ENCODE results near the gene LONP1. TPM values are rescaled to one million over a fixed set of nuclear protein-coding genes. Genes with fewer than 3 reads are reported as not detected.

Gene LONP1
- polyA plus RNA-seq, 3 donors: 12.1 to 37.2 (median 13.8) TPM

- Histone ChIP-seq H3K4me2 (replicated peaks; ENCODE audit: extremely low read depth, low read length, poor library complexity, severe bottlenecking) (no peak overlapping the region), H3K36me3 (replicated peaks in 1 of 2; ENCODE audit: control insufficient read depth in 1 of 2, insufficient read depth in 2 of 2, low read length in 2 of 2) (peaks cover 20 to 21% of the 10 kb centered on the region in 2 donors), H2AFZ (ENCODE audit: insufficient read depth, low read depth, low read length, poor library complexity, severe bottlenecking) (no peak overlapping the region), H3K79me2 (ENCODE audit: insufficient read depth, low read length) (peaks cover 49% of the 10 kb centered on the region), H3K27me3 (ENCODE audit: control insufficient read depth in 2 of 2, insufficient read depth in 2 of 2, low read length in 2 of 2) (no peaks in the 10 kb centered on the region), H3K4me3 (replicated peaks in 1 of 3; ENCODE audit: low read depth in 2 of 3, low read length in 3 of 3) (no peak overlapping the region), H3K9me3 (replicated peaks in 1 of 2; ENCODE audit: control insufficient read depth in 1 of 2, insufficient read depth in 1 of 2, low read length in 2 of 2) (no peaks in the 10 kb centered on the region), H3K9ac (ENCODE audit: insufficient read depth, low read length, poor library complexity, severe bottlenecking) (no peak overlapping the region), H3K27ac (ENCODE audit: low read depth in 1 of 2, low read length in 2 of 2) (peak overlapping the region in 1 of 2 donors; percentile 91), H4K20me1 (ENCODE audit: insufficient read depth, low read length) (peaks cover 29% of the 10 kb centered on the region), H3K4me1 (ENCODE audit: control insufficient read depth in 1 of 2, insufficient read depth in 2 of 2, low read length in 2 of 2) (peaks cover 20 to 29% of the 10 kb centered on the region in 2 donors)
- no peak for TF ChIP-seq CTCF (IDR thresholded peaks at IDR 0.05)
- Mint-ChIP-seq H3K27me3 (ENCODE audit: low read depth in 3 of 3) (peaks cover 0 to 3% (median 2%) of the 10 kb centered on the region in 3 donors), H3K9me3 (peaks cover 0 to 3% (median 0%) of the 10 kb centered on the region in 7 donors), H3K27ac (peak overlapping the region in 4 of 7 donors; percentile 1 to 95 (median 72)), H3K4me1 (peaks cover 26% of the 10 kb centered on the region), H3K36me3 (peaks cover 20 to 35% of the 10 kb centered on the region in 2 donors), H3K4me3 (no peak overlapping the region)
- intact Hi-C loops (cut with micrococcal nuclease): no loop called here
- DNase-seq: no peak
- 81% methylated on average over 4 of the region's 8 CpGs for WGBS (ENCODE audit: insufficient coverage)
Measured at GRCh38 chr19:5717215-5717935, 2.6 kb downstream of the LONP1 start.

- Histone ChIP-seq H4K20me1 (ENCODE audit: insufficient read depth, low read length) (peaks cover 29% of the 10 kb centered on the region), H3K27ac (ENCODE audit: low read depth in 1 of 2, low read length in 2 of 2) (no peak overlapping the region), H3K27me3 (ENCODE audit: control insufficient read depth in 2 of 2, insufficient read depth in 2 of 2, low read length in 2 of 2) (no peaks in the 10 kb centered on the region), H2AFZ (ENCODE audit: insufficient read depth, low read depth, low read length, poor library complexity, severe bottlenecking) (no peak overlapping the region), H3K36me3 (replicated peaks in 1 of 2; ENCODE audit: control insufficient read depth in 1 of 2, insufficient read depth in 2 of 2, low read length in 2 of 2) (peaks cover 42 to 46% of the 10 kb centered on the region in 2 donors), H3K4me2 (replicated peaks; ENCODE audit: extremely low read depth, low read length, poor library complexity, severe bottlenecking) (no peak overlapping the region), H3K79me2 (ENCODE audit: insufficient read depth, low read length) (peaks cover 49% of the 10 kb centered on the region), H3K4me1 (ENCODE audit: control insufficient read depth in 1 of 2, insufficient read depth in 2 of 2, low read length in 2 of 2) (peaks cover 15 to 20% of the 10 kb centered on the region in 2 donors), H3K9ac (ENCODE audit: insufficient read depth, low read length, poor library complexity, severe bottlenecking) (no peak overlapping the region), H3K4me3 (replicated peaks in 1 of 3; ENCODE audit: low read depth in 2 of 3, low read length in 3 of 3) (no peak overlapping the region), H3K9me3 (replicated peaks in 1 of 2; ENCODE audit: control insufficient read depth in 1 of 2, insufficient read depth in 1 of 2, low read length in 2 of 2) (no peaks in the 10 kb centered on the region)
- Mint-ChIP-seq H3K9me3 (peaks cover 0 to 3% (median 0%) of the 10 kb centered on the region in 7 donors), H3K27me3 (ENCODE audit: low read depth in 3 of 3) (peaks cover 0 to 3% (median 2%) of the 10 kb centered on the region in 3 donors), H3K27ac (peak overlapping the region in 1 of 7 donors; percentile 32), H3K4me1 (peaks cover 20% of the 10 kb centered on the region), H3K36me3 (peaks cover 38 to 60% of the 10 kb centered on the region in 2 donors), H3K4me3 (no peak overlapping the region)
- no peak for TF ChIP-seq CTCF (IDR thresholded peaks at IDR 0.05)
- intact Hi-C loops (cut with micrococcal nuclease): no loop called here
- WGBS (ENCODE audit: insufficient coverage): 100% methylated on average over 2 of the region's 10 CpGs
- no peak for DNase-seq
Measured at GRCh38 chr19:5714816-5715215, 5.1 kb downstream of the LONP1 start.
